ENCODE data around the gene NKAIN1. TPM values are rescaled to one million over a fixed set of nuclear protein-coding genes. Genes with fewer than 3 reads are reported as not detected.

The NKAIN1 gene
- total RNA-seq, 2 donors from 2014 or later, result 0.51 to 0.73 TPM

DNA sequence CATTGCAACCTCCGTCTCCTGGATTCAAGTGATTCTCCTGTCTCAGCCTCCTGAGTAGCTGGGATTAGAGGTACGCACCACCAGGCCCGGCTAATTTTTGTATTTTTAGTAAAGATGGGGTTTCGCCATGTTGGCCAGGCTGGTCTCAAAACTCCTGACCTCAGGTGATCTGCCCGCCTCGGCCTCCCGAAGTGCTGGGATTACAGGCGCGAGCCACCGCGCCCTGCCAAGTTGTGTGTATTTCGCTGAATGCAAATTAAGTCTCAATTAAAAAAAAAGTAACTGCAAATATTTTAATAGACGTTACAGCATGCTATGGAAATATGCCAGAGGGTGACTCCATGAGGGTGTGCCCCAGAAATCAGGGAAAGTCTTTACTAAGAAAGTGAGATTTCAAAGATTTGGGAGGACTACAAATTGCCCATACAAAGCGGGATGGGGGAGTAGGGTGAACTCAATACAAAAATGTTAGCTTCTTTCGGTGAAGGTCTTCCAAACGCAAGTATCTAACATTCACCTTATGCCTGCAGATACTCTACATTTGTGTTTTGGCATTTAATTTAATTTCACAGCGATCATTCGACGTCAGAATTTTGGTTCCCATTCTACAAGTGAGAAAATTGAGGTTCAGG is 85.6 kb downstream of the NKAIN1 start:
- 71% methylated on average over 19 of the region's 19 CpGs for WGBS
- no peaks in the 10 kb centered on the region for H3K27me3 ChIP-seq (replicated peaks; ENCODE audit: insufficient read depth)
- TF ChIP-seq POLR2AphosphoS5 (IDR thresholded peaks at IDR 0.05) (no peak), POLR2A (IDR thresholded peaks at IDR 0.05) (no peak)
- TF ChIP-seq, protein P1, sequence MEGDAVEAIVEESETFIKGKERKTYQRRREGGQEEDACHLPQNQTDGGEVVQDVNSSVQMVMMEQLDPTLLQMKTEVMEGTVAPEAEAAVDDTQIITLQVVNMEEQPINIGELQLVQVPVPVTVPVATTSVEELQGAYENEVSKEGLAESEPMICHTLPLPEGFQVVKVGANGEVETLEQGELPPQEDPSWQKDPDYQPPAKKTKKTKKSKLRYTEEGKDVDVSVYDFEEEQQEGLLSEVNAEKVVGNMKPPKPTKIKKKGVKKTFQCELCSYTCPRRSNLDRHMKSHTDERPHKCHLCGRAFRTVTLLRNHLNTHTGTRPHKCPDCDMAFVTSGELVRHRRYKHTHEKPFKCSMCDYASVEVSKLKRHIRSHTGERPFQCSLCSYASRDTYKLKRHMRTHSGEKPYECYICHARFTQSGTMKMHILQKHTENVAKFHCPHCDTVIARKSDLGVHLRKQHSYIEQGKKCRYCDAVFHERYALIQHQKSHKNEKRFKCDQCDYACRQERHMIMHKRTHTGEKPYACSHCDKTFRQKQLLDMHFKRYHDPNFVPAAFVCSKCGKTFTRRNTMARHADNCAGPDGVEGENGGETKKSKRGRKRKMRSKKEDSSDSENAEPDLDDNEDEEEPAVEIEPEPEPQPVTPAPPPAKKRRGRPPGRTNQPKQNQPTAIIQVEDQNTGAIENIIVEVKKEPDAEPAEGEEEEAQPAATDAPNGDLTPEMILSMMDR (IDR thresholded peaks at IDR 0.05), result no peak
- no peaks in the 10 kb centered on the region for H3K36me3 ChIP-seq
- H3K9me3 ChIP-seq, result no peaks in the 10 kb centered on the region
- DNase-seq (ENCODE audit: low spot score), result no peak
- no peaks in the 10 kb centered on the region for H3K4me1 ChIP-seq (replicated peaks)
- intact Hi-C loops (cut with DNase I), result no loop called here
- H3K4me3 ChIP-seq, result peak overlapping the region; percentile 71 to 81
- H3K27ac ChIP-seq, result peak overlapping the region; percentile 82 to 93

DNA sequence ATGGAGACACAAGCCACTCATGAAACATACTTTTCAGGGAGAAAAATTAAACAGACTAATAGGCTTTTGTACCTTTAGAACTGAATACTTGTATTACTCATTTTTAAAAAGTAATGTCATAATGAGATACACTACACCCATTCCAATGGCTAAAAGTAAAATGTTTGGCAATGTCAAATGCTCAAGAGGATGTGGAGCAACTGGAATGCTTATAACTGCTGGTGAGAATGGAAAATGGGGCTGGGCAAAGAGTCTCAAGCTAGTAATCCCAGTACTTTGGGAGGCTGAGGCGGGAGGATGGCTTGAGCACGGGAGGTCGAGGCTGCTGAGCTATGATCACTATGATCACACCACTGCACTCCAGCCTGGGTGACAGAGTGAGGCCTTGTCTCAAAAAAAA is 86.3 kb downstream of the NKAIN1 start:
- no peaks in the 10 kb centered on the region for H3K36me3 ChIP-seq
- H3K27me3 ChIP-seq (replicated peaks; ENCODE audit: insufficient read depth), result no peaks in the 10 kb centered on the region
- H3K4me3 ChIP-seq, result no peak overlapping the region
- no peak overlapping the region for H3K27ac ChIP-seq
- H3K9me3 ChIP-seq, result no peaks in the 10 kb centered on the region
- no peak for DNase-seq (ENCODE audit: low spot score)
- TF ChIP-seq, protein P1 (IDR thresholded peaks at IDR 0.05), result no peak
- TF ChIP-seq POLR2AphosphoS5 (IDR thresholded peaks at IDR 0.05), result no peak
- no peak for TF ChIP-seq POLR2A (IDR thresholded peaks at IDR 0.05)
- intact Hi-C loops (cut with DNase I), result no loop called here
- H3K4me1 ChIP-seq (replicated peaks), result no peaks in the 10 kb centered on the region
- 95% methylated on average over 3 of the region's 3 CpGs for WGBS

DNA sequence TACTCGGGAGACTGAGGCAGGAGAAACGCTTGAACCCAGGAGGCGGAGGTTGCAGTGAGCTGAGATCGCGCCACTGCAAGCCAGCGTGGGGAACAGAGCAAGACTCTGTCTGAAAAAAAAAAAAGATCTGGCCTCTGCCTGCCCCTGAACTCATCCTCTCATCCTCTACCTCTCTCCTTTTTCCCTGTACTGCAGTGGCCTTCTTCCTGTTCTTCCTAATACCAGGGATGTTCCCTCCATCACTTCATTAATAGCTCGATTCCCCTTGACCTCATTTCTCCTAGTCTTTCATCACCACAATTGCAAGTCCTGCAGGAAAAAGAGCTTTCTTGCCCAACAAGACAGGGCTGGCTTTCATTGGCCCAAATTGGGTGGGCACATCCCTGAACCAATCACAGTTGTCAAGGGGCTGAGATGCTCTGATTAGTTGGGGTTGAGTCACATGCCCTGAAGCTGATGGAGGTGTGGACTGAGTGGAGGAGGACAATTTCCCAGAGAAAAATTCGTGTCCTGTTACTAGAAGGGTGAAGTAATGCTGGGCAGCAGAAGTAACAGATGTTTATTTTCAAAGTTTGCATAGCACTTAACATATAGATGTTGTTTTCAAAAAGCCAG is 87.4 kb downstream of the NKAIN1 start:
- TF ChIP-seq POLR2A (IDR thresholded peaks at IDR 0.05) (no peak), POLR2AphosphoS5 (IDR thresholded peaks at IDR 0.05) (no peak)
- TF ChIP-seq, protein P1 (IDR thresholded peaks at IDR 0.05), result no peak
- Histone ChIP-seq H3K27me3 (replicated peaks; ENCODE audit: insufficient read depth) (no peaks in the 10 kb centered on the region), H3K4me1 (replicated peaks) (no peaks in the 10 kb centered on the region), H3K4me3 (no peak overlapping the region), H3K9me3 (no peaks in the 10 kb centered on the region), H3K27ac (no peak overlapping the region), H3K36me3 (no peaks in the 10 kb centered on the region)
- 81% methylated on average over 8 of the region's 8 CpGs for WGBS
- no peak for DNase-seq (ENCODE audit: low spot score)
- intact Hi-C loops (cut with DNase I), result no loop called here

DNA sequence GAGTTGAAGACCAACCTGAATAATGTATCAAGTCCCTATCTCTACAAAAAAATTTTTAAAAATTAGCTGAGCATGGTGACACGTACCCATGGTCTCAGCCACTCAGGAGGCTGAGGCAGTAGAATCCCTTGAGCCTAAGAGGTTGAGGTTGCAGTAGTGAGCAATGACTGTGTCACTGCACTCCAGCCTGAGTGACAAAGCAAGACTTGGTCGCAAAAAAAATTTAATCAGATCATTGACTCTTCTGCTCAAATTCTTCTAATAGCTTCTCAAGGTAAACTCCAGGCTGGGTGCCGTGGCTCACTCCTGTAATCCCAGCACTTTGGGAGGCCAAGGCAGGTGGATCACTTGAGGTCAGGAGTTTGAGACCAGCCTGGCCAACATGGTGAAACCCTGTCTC is 88.3 kb downstream of the NKAIN1 start:
- TF ChIP-seq, protein P1 (IDR thresholded peaks at IDR 0.05), result no peak
- no peak for TF ChIP-seq POLR2A (IDR thresholded peaks at IDR 0.05)
- no peak for TF ChIP-seq POLR2AphosphoS5 (IDR thresholded peaks at IDR 0.05)
- Histone ChIP-seq H3K4me1 (replicated peaks) (no peaks in the 10 kb centered on the region), H3K4me3 (no peak overlapping the region), H3K27ac (no peak overlapping the region), H3K36me3 (no peaks in the 10 kb centered on the region), H3K27me3 (replicated peaks; ENCODE audit: insufficient read depth) (no peaks in the 10 kb centered on the region), H3K9me3 (no peaks in the 10 kb centered on the region)
- no peak for DNase-seq (ENCODE audit: low spot score)
- WGBS, result 96% methylated on average over 3 of the region's 3 CpGs
- intact Hi-C loops (cut with DNase I), result no loop called here

DNA sequence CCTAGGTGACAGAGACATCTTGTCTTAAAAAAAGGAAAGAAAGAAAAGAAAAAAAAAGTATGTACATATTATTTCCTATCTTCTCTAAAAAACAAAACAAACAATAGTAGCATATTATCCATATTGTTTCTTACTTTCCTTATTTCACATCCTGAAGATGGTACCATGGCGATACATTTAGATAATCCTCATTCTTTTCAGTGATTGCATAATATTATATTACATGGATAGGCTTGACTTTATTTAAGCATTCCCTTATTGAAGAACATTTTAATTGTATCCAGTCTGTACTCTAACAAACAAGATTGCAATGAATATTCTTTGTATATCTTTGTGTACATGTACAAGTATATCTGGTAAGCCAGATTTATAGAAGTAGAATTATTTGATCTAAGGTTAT is 91.3 kb downstream of the NKAIN1 start:
- no peaks in the 10 kb centered on the region for H3K36me3 ChIP-seq
- no peak overlapping the region for H3K4me3 ChIP-seq
- no peaks in the 10 kb centered on the region for H3K4me1 ChIP-seq (replicated peaks)
- TF ChIP-seq, protein P1 (IDR thresholded peaks at IDR 0.05), result no peak
- no peak for TF ChIP-seq POLR2AphosphoS5 (IDR thresholded peaks at IDR 0.05)
- TF ChIP-seq POLR2A (IDR thresholded peaks at IDR 0.05), result no peak
- H3K9me3 ChIP-seq, result no peaks in the 10 kb centered on the region
- WGBS, result 96% methylated on average over 1 of the region's 1 CpG
- DNase-seq (ENCODE audit: low spot score), result no peak
- H3K27me3 ChIP-seq (replicated peaks; ENCODE audit: insufficient read depth), result no peaks in the 10 kb centered on the region
- no peak overlapping the region for H3K27ac ChIP-seq
- intact Hi-C loops (cut with DNase I), result no loop called here

Measured in prostate gland (tissue), 2 donors.